Measurements from ENCODE around the gene KCNH2. TPM values are rescaled to one million over a fixed set of nuclear protein-coding genes. Genes with fewer than 3 reads are reported as not detected.

The KCNH2 gene
- total and polyA plus RNA-seq, 2 of the 8 experiments (the other 6 are each of a cell fraction or from before 2014, with no cell fraction given), result 8.0 to 15.0 TPM

GRCh38 chr7:150969475-150969874 lies 8.6 kb downstream of the KCNH2 start:
- H3K23me2 ChIP-seq (ENCODE audit: low read depth, low read length), result peaks cover 8% of the 10 kb centered on the region; the same call in 1 of the 2 replicates
- TF ChIP-seq CBX8 (IDR thresholded peaks at IDR 0.05; ENCODE audit: borderline replicate concordance, low read depth, low read length), result no peak
- no peak for TF ChIP-seq BACH1 (IDR thresholded peaks at IDR 0.05; ENCODE audit: low read length)
- no peak for TF ChIP-seq SRF (IDR thresholded peaks at IDR 0.05; ENCODE audit: low read depth, low read length)
- no peak for TF ChIP-seq CTCF (IDR thresholded peaks at IDR 0.05; ENCODE audit: control extremely low read depth in 1 of 3, insufficient read depth in 1 of 3, low read depth in 1 of 3, low read length in 3 of 3)
- no peak for TF ChIP-seq CBX5 (IDR thresholded peaks at IDR 0.05; ENCODE audit: low read depth, low read length)
- no peak for TF ChIP-seq JUN (IDR thresholded peaks at IDR 0.05; ENCODE audit: low read depth, low read length)
- no peak overlapping the region for H3K56ac ChIP-seq (replicated peaks; ENCODE audit: insufficient read length, low read depth, low read length)
- ChIA-PET CTCF (ENCODE audit: partially characterized antibody) (interaction anchor here (0.7 to 27.0 kb wide), 16 partner anchors 5 to 141 kb away, joined by 3 to 797 read pairs (median 4); partner anchors contain the start of genes KCNH2 and NOS3), POLR2A (ENCODE audit: partially characterized antibody) (interaction anchor here (1.4 to 2.4 kb wide), 2 partner anchors 10 to 15 kb away, joined by 3 to 13 read pairs; no protein-coding TSS in a partner anchor)
- H3K18ac ChIP-seq (ENCODE audit: extremely low read depth, low read length), result no peak overlapping the region
- peaks cover 0 to 3% (median 0%) of the 10 kb centered on the region in 4 experiments; a peak in 3 of 7 replicates for H3K27me3 ChIP-seq (replicated peaks in 1 of 4; ENCODE audit: control insufficient read depth in 3 of 4, extremely low read depth in 1 of 4, insufficient read depth in 3 of 4, low read length in 3 of 4)
- H3K79me2 ChIP-seq (ENCODE audit: control insufficient read depth in 1 of 2, insufficient read depth in 2 of 2, low read length in 2 of 2), result no peaks in the 10 kb centered on the region
- no peak overlapping the region for H2BK120ac ChIP-seq (replicated peaks; ENCODE audit: low read depth, low read length)
- H2AFZ ChIP-seq (ENCODE audit: low read length), result no peak overlapping the region
- peak overlapping the region in 1 of 2 experiments; percentile 7; a peak in 2 of 4 replicates for H3K4me2 ChIP-seq (ENCODE audit: insufficient read depth in 1 of 2, low read depth in 2 of 2, low read length in 2 of 2)
- no peaks in the 10 kb centered on the region for H4K20me1 ChIP-seq (replicated peaks in 1 of 2; ENCODE audit: control insufficient read depth in 1 of 2, insufficient read depth in 2 of 2, low read length in 2 of 2)
- H3K9ac ChIP-seq (replicated peaks in 1 of 4; ENCODE audit: extremely low read depth in 1 of 4, low read depth in 3 of 4, low read length in 3 of 4), result no peak overlapping the region
- H4K5ac ChIP-seq (ENCODE audit: insufficient read length, low read depth, low read length), result no peak overlapping the region
- no peak overlapping the region; the same call in 1 of the 2 replicates for H3K27ac ChIP-seq (ENCODE audit: low read depth, low read length)
- H2BK15ac ChIP-seq (ENCODE audit: low read length), result peak overlapping the region; percentile 53
- 79% methylated on average over 7 of the region's 7 CpGs; no CpG with 5 or more reads in 1 of the 2 experiments for WGBS, 2 experiments (ENCODE audit: extremely low coverage in 1 of 2, insufficient coverage in 1 of 2, insufficient read length in 1 of 2, insufficient replicate concordance in 2 of 2, low coverage in 1 of 2, low lambda C conversion rate in 2 of 2, missing lambda C conversion rate in 1 of 2)
- H3K14ac ChIP-seq (ENCODE audit: insufficient read length), result no peak overlapping the region
- H2BK5ac ChIP-seq (ENCODE audit: low read depth, low read length), result 0 out of 2 replicates have a peak overlapping the region, but pooled peaks have one; percentile 12
- H2BK12ac ChIP-seq (ENCODE audit: low read depth, low read length), result peak overlapping the region; percentile 19; the same call in 1 of the 2 replicates
- no peak overlapping the region for H2AK5ac ChIP-seq (ENCODE audit: low read depth, low read length)
- H3K4me1 ChIP-seq (replicated peaks in 1 of 4; ENCODE audit: control insufficient read depth in 3 of 4, insufficient read depth in 4 of 4, low read length in 3 of 4), result peaks cover 2 to 40% (median 22%) of the 10 kb centered on the region in 4 experiments
- H3K9me3 ChIP-seq (ENCODE audit: insufficient read depth in 2 of 2, low read depth in 1 of 2, low read length in 1 of 2), result no peaks in the 10 kb centered on the region
- FAIRE-seq (no peak), DNase-seq (ENCODE audit: low read depth in 1 of 2, low spot score in 2 of 2) (no peak)
- no peak overlapping the region for H3K23ac ChIP-seq (ENCODE audit: insufficient read length)
- H4K91ac ChIP-seq (replicated peaks; ENCODE audit: insufficient read length, low read length), result peak overlapping the region; percentile 26
- no peak overlapping the region for H2BK20ac ChIP-seq (ENCODE audit: low read length)
- H3K36me3 ChIP-seq (ENCODE audit: control insufficient read depth in 2 of 4, insufficient read depth in 4 of 4, low read length in 3 of 4), result no peaks in the 10 kb centered on the region
- no peak overlapping the region for H3K4me3 ChIP-seq (ENCODE audit: extremely low read depth in 1 of 4, insufficient read depth in 2 of 4, low read depth in 3 of 4, low read length in 4 of 4)
- no peak overlapping the region for H3K4ac ChIP-seq (replicated peaks; ENCODE audit: insufficient read length, low read depth, low read length)
- H3K79me1 ChIP-seq (ENCODE audit: low read depth, low read length), result no peaks in the 10 kb centered on the region
- H4K8ac ChIP-seq (ENCODE audit: extremely low read depth, insufficient read depth, low read length), result no peak overlapping the region

Measured in H1 (cell line).